Activated CD4-positive, alpha-beta memory T cell treated with anti-CD3 and anti-CD28 coated beads, Interleukin-2, amount 10 ng/mL, durations not matched to agents 7 days and 5 days (primary cell): ENCODE measurements around the gene LHFPL3. TPM values are rescaled to one million over a fixed set of nuclear protein-coding genes. Genes with fewer than 3 reads are reported as not detected.

ENCODE experiments used
- CTCF ChIA-PET: fragments of 350-600 bp; sonication (Branson Sonifier 250); formaldehyde crosslinking; loops from one replicate; lab custom pipeline; 2021; ENCODE audit warnings: antibody characterized with exemption, inconsistent platforms; lab: Charles Lee
- POLR2A ChIA-PET: fragments of 350-600 bp; sonication (Branson Sonifier 250); formaldehyde crosslinking; loops from one replicate; lab custom pipeline; 2021; ENCODE audit warnings: antibody characterized with exemption; lab: Charles Lee
- DNase-seq: peaks from one replicate; pipeline ENCODE4 v3.0.0-alpha.2; 2020
- H3K27ac Mint-ChIP-seq: one replicate; pipeline ENCODE4 v1.8.0; 2021; ENCODE audit warnings: mild to moderate bottlenecking, mixed read lengths
- H3K27me3 Mint-ChIP-seq: one replicate; pipeline ENCODE4 v1.8.0; 2021; ENCODE audit warnings: mixed read lengths
- H3K36me3 Mint-ChIP-seq: one replicate; pipeline ENCODE4 v1.8.0; 2021; ENCODE audit warnings: low read depth, mixed read lengths
- H3K4me1 Mint-ChIP-seq: one replicate; pipeline ENCODE4 v1.8.0; 2021; ENCODE audit warnings: mixed read lengths
- H3K4me3 Mint-ChIP-seq: one replicate; pipeline ENCODE4 v1.8.0; 2021; ENCODE audit warnings: mild to moderate bottlenecking, mixed read lengths
- H3K9me3 Mint-ChIP-seq: one replicate; pipeline ENCODE4 v1.8.0; 2021; ENCODE audit warnings: mixed read lengths
- total RNA-seq, 2 experiments: library from RNA; stranded (reverse); gene quantifications; one replicate each; pipeline ENCODE4 v1.2.3, GENCODE V29; 2021

LHFPL3 gene
- total RNA-seq, 2 experiments from 2014 or later: not detected

GRCh38 chr7:104388222-104388621, 59.8 kb downstream of the LHFPL3 start:
- CTCF ChIA-PET: no interaction called here
- peaks cover 7% of the 10 kb centered on the region for H3K9me3 Mint-ChIP-seq
- POLR2A ChIA-PET: no interaction called here
- no peaks in the 10 kb centered on the region for H3K36me3 Mint-ChIP-seq
- H3K27ac Mint-ChIP-seq: no peak overlapping the region
- DNase-seq: no peak
- H3K27me3 Mint-ChIP-seq: no peaks in the 10 kb centered on the region
- H3K4me1 Mint-ChIP-seq: no peaks in the 10 kb centered on the region
- no peak overlapping the region for H3K4me3 Mint-ChIP-seq

GRCh38 chr7:104395162-104395561, 66.8 kb downstream of the LHFPL3 start:
- H3K9me3 Mint-ChIP-seq: peaks cover 4% of the 10 kb centered on the region
- no peak for DNase-seq
- ChIA-PET CTCF (no interaction called here), POLR2A (no interaction called here)
- no peaks in the 10 kb centered on the region for H3K36me3 Mint-ChIP-seq
- no peaks in the 10 kb centered on the region for H3K4me1 Mint-ChIP-seq
- H3K27ac Mint-ChIP-seq: no peak overlapping the region
- H3K4me3 Mint-ChIP-seq: no peak overlapping the region
- peaks cover 2% of the 10 kb centered on the region for H3K27me3 Mint-ChIP-seq

DNA sequence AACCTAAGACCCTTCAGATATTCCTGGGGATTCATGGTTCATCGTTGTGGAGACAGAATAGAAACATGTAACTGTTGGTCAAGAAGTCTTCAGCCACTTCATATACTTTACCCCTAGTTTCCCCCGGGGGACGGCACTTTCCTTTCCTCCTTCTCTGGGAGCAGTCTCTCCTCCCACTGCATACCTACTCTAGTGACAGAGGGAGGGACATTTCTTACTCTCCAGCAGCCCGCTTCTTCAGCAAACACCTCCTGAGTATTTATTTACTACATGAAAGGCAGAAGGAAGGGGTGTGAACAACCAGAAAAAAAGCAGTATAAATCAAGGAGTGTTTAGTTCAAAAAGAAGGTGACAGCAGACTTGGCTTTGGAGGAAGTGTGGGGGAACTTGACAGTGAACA, 69.0 kb downstream of the LHFPL3 start:
- H3K4me1 Mint-ChIP-seq: no peaks in the 10 kb centered on the region
- no peak overlapping the region for H3K4me3 Mint-ChIP-seq
- POLR2A ChIA-PET: no interaction called here
- no peaks in the 10 kb centered on the region for H3K36me3 Mint-ChIP-seq
- H3K9me3 Mint-ChIP-seq: peaks cover 4% of the 10 kb centered on the region
- CTCF ChIA-PET: no interaction called here
- peaks cover 2% of the 10 kb centered on the region for H3K27me3 Mint-ChIP-seq
- DNase-seq: no peak
- H3K27ac Mint-ChIP-seq: no peak overlapping the region

GRCh38 chr7:104408371-104408770, 80.0 kb downstream of the LHFPL3 start:
- DNase-seq: no peak
- no peak overlapping the region for H3K4me3 Mint-ChIP-seq
- POLR2A ChIA-PET: no interaction called here
- H3K27ac Mint-ChIP-seq: no peak overlapping the region
- CTCF ChIA-PET: no interaction called here
- peaks cover 2% of the 10 kb centered on the region for H3K9me3 Mint-ChIP-seq
- no peaks in the 10 kb centered on the region for H3K4me1 Mint-ChIP-seq
- no peaks in the 10 kb centered on the region for H3K36me3 Mint-ChIP-seq
- peaks cover 2% of the 10 kb centered on the region for H3K27me3 Mint-ChIP-seq

- no peaks in the 10 kb centered on the region for H3K36me3 Mint-ChIP-seq
Measured at GRCh38 chr7:104410742-104411141, 82.3 kb downstream of the LHFPL3 start.

DNA sequence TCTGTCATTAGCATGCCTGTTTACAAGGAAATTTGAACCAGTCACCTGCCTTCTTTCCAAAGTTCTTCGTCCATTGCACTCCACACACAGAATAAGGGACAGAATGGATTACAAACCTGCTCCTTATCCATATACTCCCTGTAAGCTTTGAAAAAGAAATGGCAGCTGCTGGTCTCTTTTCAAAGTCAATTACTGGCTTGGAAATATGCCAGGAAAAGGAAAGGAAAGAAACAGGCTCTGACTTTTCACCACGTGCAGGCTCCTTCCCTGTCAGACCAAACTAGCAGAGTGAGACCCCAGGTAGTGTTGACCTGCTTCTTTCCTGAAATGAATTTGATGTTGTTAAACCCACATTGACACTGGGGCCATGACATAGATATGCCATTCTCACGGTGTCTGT, 84.5 kb downstream of the LHFPL3 start:
- peaks cover 2% of the 10 kb centered on the region for H3K9me3 Mint-ChIP-seq
- H3K4me3 Mint-ChIP-seq: no peak overlapping the region
- H3K27me3 Mint-ChIP-seq: peaks cover 2% of the 10 kb centered on the region
- H3K36me3 Mint-ChIP-seq: no peaks in the 10 kb centered on the region
- no peaks in the 10 kb centered on the region for H3K4me1 Mint-ChIP-seq
- no peak overlapping the region for H3K27ac Mint-ChIP-seq
- POLR2A ChIA-PET: no interaction called here
- CTCF ChIA-PET: no interaction called here
- DNase-seq: no peak

More at GRCh38 chr7:104410742-104411141, 82.3 kb downstream of the LHFPL3 start:
- Mint-ChIP-seq H3K9me3 (peaks cover 2% of the 10 kb centered on the region), H3K4me3 (no peak overlapping the region), H3K4me1 (no peaks in the 10 kb centered on the region), H3K27me3 (peaks cover 2% of the 10 kb centered on the region), H3K27ac (no peak overlapping the region)
- CTCF ChIA-PET: no interaction called here
- DNase-seq: no peak
- POLR2A ChIA-PET: no interaction called here

GRCh38 chr7:104414216-104414615, 85.8 kb downstream of the LHFPL3 start:
- ChIA-PET CTCF (no interaction called here), POLR2A (no interaction called here)
- DNase-seq: no peak
- H3K4me3 Mint-ChIP-seq: no peak overlapping the region
- H3K36me3 Mint-ChIP-seq: no peaks in the 10 kb centered on the region
- no peak overlapping the region for H3K27ac Mint-ChIP-seq
- no peaks in the 10 kb centered on the region for H3K9me3 Mint-ChIP-seq
- peaks cover 2% of the 10 kb centered on the region for H3K27me3 Mint-ChIP-seq
- no peaks in the 10 kb centered on the region for H3K4me1 Mint-ChIP-seq

- ChIA-PET POLR2A (no interaction called here), CTCF (no interaction called here)
- Mint-ChIP-seq H3K4me3 (no peak overlapping the region), H3K27me3 (peaks cover 2% of the 10 kb centered on the region), H3K4me1 (no peaks in the 10 kb centered on the region), H3K36me3 (no peaks in the 10 kb centered on the region), H3K27ac (no peak overlapping the region), H3K9me3 (no peaks in the 10 kb centered on the region)
- no peak for DNase-seq
Measured at GRCh38 chr7:104415700-104416099, 87.3 kb downstream of the LHFPL3 start.

- Mint-ChIP-seq H3K9me3 (no peaks in the 10 kb centered on the region), H3K27ac (no peak overlapping the region), H3K4me1 (no peaks in the 10 kb centered on the region), H3K4me3 (no peak overlapping the region), H3K27me3 (peaks cover 2% of the 10 kb centered on the region), H3K36me3 (no peaks in the 10 kb centered on the region)
- ChIA-PET POLR2A (no interaction called here), CTCF (no interaction called here)
- DNase-seq: no peak
Measured at GRCh38 chr7:104416866-104417393, 88.5 kb downstream of the LHFPL3 start.

DNA sequence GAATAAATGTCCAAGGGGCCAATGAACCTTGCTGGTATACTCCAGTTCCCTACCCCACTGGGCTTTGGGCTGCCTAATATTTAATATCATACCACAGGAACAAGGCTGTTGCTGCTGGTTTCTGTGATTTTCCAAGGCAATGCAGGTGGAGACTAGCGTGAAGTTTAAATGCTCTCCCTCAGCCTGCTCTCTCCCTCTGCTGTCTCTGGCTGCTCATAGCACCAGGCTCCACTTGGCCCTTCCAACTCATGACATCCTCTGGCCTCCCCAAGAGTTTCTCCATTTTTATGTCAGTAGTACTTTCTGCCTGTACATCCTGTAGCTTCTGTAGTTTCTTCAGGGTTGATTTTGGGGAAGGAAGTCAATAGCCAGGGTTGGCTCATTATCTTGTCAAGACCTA, 103.5 kb downstream of the LHFPL3 start:
- CTCF ChIA-PET: no interaction called here
- no peaks in the 10 kb centered on the region for H3K27me3 Mint-ChIP-seq
- no peaks in the 10 kb centered on the region for H3K36me3 Mint-ChIP-seq

GRCh38 chr7:104434129-104434528, 105.7 kb downstream of the LHFPL3 start:
- no peaks in the 10 kb centered on the region for H3K27me3 Mint-ChIP-seq
- no peaks in the 10 kb centered on the region for H3K9me3 Mint-ChIP-seq
- H3K4me3 Mint-ChIP-seq: no peak overlapping the region
- ChIA-PET POLR2A (no interaction called here), CTCF (no interaction called here)
- H3K27ac Mint-ChIP-seq: no peak overlapping the region
- no peak for DNase-seq
- H3K4me1 Mint-ChIP-seq: no peaks in the 10 kb centered on the region
- no peaks in the 10 kb centered on the region for H3K36me3 Mint-ChIP-seq

More for the DNA sequence above, 103.5 kb downstream of the LHFPL3 start:
- no peaks in the 10 kb centered on the region for H3K9me3 Mint-ChIP-seq
- H3K4me1 Mint-ChIP-seq: no peaks in the 10 kb centered on the region
- H3K4me3 Mint-ChIP-seq: no peak overlapping the region
- H3K27ac Mint-ChIP-seq: no peak overlapping the region
- POLR2A ChIA-PET: no interaction called here
- DNase-seq: no peak

DNA sequence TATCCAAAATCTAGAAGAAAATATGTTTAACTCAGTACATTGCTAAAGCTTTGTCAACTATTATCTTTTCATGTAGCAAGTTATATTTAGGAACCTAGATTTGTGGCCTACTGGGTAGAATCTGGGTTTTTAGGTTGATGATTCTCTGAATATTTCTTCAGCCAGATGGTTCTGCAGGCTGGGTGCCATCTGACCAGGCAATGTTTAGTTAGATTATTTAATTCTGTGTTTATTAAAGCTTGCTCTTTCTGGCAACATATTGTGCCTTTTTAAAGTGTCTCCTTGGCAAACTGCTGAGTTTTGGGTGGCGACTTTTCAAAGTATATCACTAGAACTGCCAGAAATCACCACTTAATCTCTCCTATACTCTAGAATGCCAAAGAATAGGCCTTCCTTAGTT, 114.1 kb downstream of the LHFPL3 start:
- H3K4me1 Mint-ChIP-seq: no peaks in the 10 kb centered on the region
- H3K27me3 Mint-ChIP-seq: no peaks in the 10 kb centered on the region
- no peaks in the 10 kb centered on the region for H3K36me3 Mint-ChIP-seq
- no peak overlapping the region for H3K27ac Mint-ChIP-seq
- no peak overlapping the region for H3K4me3 Mint-ChIP-seq
- ChIA-PET POLR2A (no interaction called here), CTCF (no interaction called here)
- H3K9me3 Mint-ChIP-seq: no peaks in the 10 kb centered on the region
- no peak for DNase-seq

- no peaks in the 10 kb centered on the region for H3K36me3 Mint-ChIP-seq
- H3K4me1 Mint-ChIP-seq: no peaks in the 10 kb centered on the region
- no peak overlapping the region for H3K27ac Mint-ChIP-seq
- no peaks in the 10 kb centered on the region for H3K27me3 Mint-ChIP-seq
- DNase-seq: no peak
- no peaks in the 10 kb centered on the region for H3K9me3 Mint-ChIP-seq
- H3K4me3 Mint-ChIP-seq: no peak overlapping the region
- POLR2A ChIA-PET: no interaction called here
- CTCF ChIA-PET: no interaction called here
Measured at GRCh38 chr7:104444017-104444416, 115.6 kb downstream of the LHFPL3 start.

DNA sequence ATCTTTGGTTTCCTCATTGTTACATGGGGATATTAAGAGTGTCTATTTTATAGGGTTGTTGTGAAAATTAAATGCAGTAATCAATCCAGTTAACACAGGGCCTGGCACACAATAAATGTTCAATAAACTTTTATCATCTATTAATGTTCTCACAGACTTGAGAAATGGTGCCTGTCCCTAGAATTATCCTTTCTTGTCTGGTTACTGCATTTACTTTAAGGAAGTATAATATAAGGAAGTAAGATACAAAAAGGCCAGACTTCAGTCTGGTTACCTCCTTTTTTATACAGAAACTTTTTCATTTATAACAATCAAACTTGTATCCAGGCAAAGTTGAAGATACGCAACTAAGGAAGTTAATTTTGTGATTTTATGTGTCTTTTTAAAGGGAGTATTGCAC, 117.0 kb downstream of the LHFPL3 start:
- Mint-ChIP-seq H3K4me1 (no peaks in the 10 kb centered on the region), H3K36me3 (no peaks in the 10 kb centered on the region), H3K4me3 (no peak overlapping the region), H3K27me3 (no peaks in the 10 kb centered on the region), H3K9me3 (no peaks in the 10 kb centered on the region), H3K27ac (no peak overlapping the region)
- DNase-seq: no peak
- POLR2A ChIA-PET: no interaction called here
- CTCF ChIA-PET: no interaction called here
